Nucleus accumbens (tissue), 56 donors: Measurements from ENCODE around the gene CYB5R3.

Experiments used
- DNase-seq, 56 donors: peaks; one replicate each; lab custom pipeline; 2025; lab: John Stamatoyannopoulos, UW

The CYB5R3 gene

GRCh38 chr22:42646569-42647525, 2.3 kb downstream of the CYB5R3 start:
- DNase-seq, result peak in 1 of 56 donors; percentile 11

GRCh38 chr22:42645938-42646568, 3.1 kb downstream of the CYB5R3 start:
- DNase-seq, result no peak

- DNase-seq, result peak in 2 of 56 donors; percentile 22 to 44
These were observed 3.8 kb downstream of the CYB5R3 start for GRCh38 chr22:42645341-42645937.

GRCh38 chr22:42644422-42645340, 4.5 kb downstream of the CYB5R3 start:
- peak in 10 of 56 donors; percentile 13 to 44 (median 26) for DNase-seq

GRCh38 chr22:42643634-42644421, 5.4 kb downstream of the CYB5R3 start:
- DNase-seq, result no peak

- no peak for DNase-seq
These were observed 6.2 kb downstream of the CYB5R3 start for GRCh38 chr22:42642806-42643633.

GRCh38 chr22:42641801-42642413, 7.3 kb downstream of the CYB5R3 start:
- no peak for DNase-seq

GRCh38 chr22:42639541-42640241, 9.5 kb downstream of the CYB5R3 start:
- DNase-seq, result no peak

- no peak for DNase-seq
These were observed 11.6 kb downstream of the CYB5R3 start for GRCh38 chr22:42637555-42637954.

GRCh38 chr22:42636506-42636905, 12.7 kb downstream of the CYB5R3 start:
- no peak for DNase-seq

GRCh38 chr22:42635531-42635930, 13.7 kb downstream of the CYB5R3 start:
- DNase-seq, result peak in 4 of 56 donors; percentile 4 to 36 (median 16)

GRCh38 chr22:42633013-42633412, 16.2 kb downstream of the CYB5R3 start:
- no peak for DNase-seq

- no peak for DNase-seq
These were observed 17.1 kb downstream of the CYB5R3 start for GRCh38 chr22:42632096-42632495.

- no peak for DNase-seq
These were observed 18.1 kb downstream of the CYB5R3 start for GRCh38 chr22:42630901-42631602.

GRCh38 chr22:42630211-42630610, 19.0 kb downstream of the CYB5R3 start:
- no peak for DNase-seq

GRCh38 chr22:42627981-42628380, 21.2 kb downstream of the CYB5R3 start:
- DNase-seq, result no peak
